ENCODE data around the gene NARS2.

NARS2 gene

GRCh38 chr11:78420255-78420764, 154.4 kb downstream of the NARS2 start:
- Histone ChIP-seq H3K36me3 (ENCODE audit: control insufficient read depth, insufficient read depth, low read length) (no peaks in the 10 kb centered on the region), H3K4me3 (ENCODE audit: insufficient read depth, low read depth, low read length) (no peak overlapping the region), H3K27ac (ENCODE audit: insufficient read depth, low read depth, low read length, poor library complexity, severe bottlenecking) (no peak overlapping the region), H3K4me1 (ENCODE audit: control insufficient read depth, insufficient read depth, low read length) (peaks cover 3% of the 10 kb centered on the region), H3K9me3 (ENCODE audit: control insufficient read depth, low read length) (no peaks in the 10 kb centered on the region), H3K27me3 (ENCODE audit: control insufficient read depth, insufficient read depth, low read length, poor library complexity, severe bottlenecking) (peaks cover 13% of the 10 kb centered on the region)
- WGBS, 2 experiments, result 45 to 53% methylated on average over 8 to 9 of the region's 9 CpGs

GRCh38 chr11:78419327-78419726, 155.3 kb downstream of the NARS2 start:
- H3K4me3 ChIP-seq (ENCODE audit: insufficient read depth, low read depth, low read length), result no peak overlapping the region
- H3K27me3 ChIP-seq (ENCODE audit: control insufficient read depth, insufficient read depth, low read length, poor library complexity, severe bottlenecking), result peaks cover 13% of the 10 kb centered on the region
- H3K9me3 ChIP-seq (ENCODE audit: control insufficient read depth, low read length), result no peaks in the 10 kb centered on the region
- no peak overlapping the region for H3K27ac ChIP-seq (ENCODE audit: insufficient read depth, low read depth, low read length, poor library complexity, severe bottlenecking)
- WGBS, 2 experiments, result 91% methylated on average over 5 of the region's 5 CpGs
- H3K4me1 ChIP-seq (ENCODE audit: control insufficient read depth, insufficient read depth, low read length), result peaks cover 3% of the 10 kb centered on the region
- H3K36me3 ChIP-seq (ENCODE audit: control insufficient read depth, insufficient read depth, low read length), result no peaks in the 10 kb centered on the region

GRCh38 chr11:78418584-78419211, 156.0 kb downstream of the NARS2 start:
- Histone ChIP-seq H3K27me3 (ENCODE audit: control insufficient read depth, insufficient read depth, low read length, poor library complexity, severe bottlenecking) (peaks cover 13% of the 10 kb centered on the region), H3K9me3 (ENCODE audit: control insufficient read depth, low read length) (no peaks in the 10 kb centered on the region), H3K36me3 (ENCODE audit: control insufficient read depth, insufficient read depth, low read length) (no peaks in the 10 kb centered on the region), H3K4me3 (ENCODE audit: insufficient read depth, low read depth, low read length) (peak overlapping the region; percentile 58), H3K4me1 (ENCODE audit: control insufficient read depth, insufficient read depth, low read length) (peaks cover 3% of the 10 kb centered on the region), H3K27ac (ENCODE audit: insufficient read depth, low read depth, low read length, poor library complexity, severe bottlenecking) (no peak overlapping the region)
- 53 to 57% methylated on average over 11 of the region's 11 CpGs for WGBS, 2 experiments

- H3K4me1 ChIP-seq (ENCODE audit: control insufficient read depth, insufficient read depth, low read length), result peaks cover 3% of the 10 kb centered on the region
- H3K36me3 ChIP-seq (ENCODE audit: control insufficient read depth, insufficient read depth, low read length), result no peaks in the 10 kb centered on the region
- WGBS, 2 experiments, result 1% methylated on average over 68 of the region's 68 CpGs
- H3K27ac ChIP-seq (ENCODE audit: insufficient read depth, low read depth, low read length, poor library complexity, severe bottlenecking), result peak overlapping the region; percentile 30
- no peaks in the 10 kb centered on the region for H3K9me3 ChIP-seq (ENCODE audit: control insufficient read depth, low read length)
- H3K4me3 ChIP-seq (ENCODE audit: insufficient read depth, low read depth, low read length), result peak overlapping the region; percentile 58
- H3K27me3 ChIP-seq (ENCODE audit: control insufficient read depth, insufficient read depth, low read length, poor library complexity, severe bottlenecking), result peaks cover 13% of the 10 kb centered on the region
Observed at GRCh38 chr11:78417888-78418583, 156.6 kb downstream of the NARS2 start.

GRCh38 chr11:78417175-78417887, 157.3 kb downstream of the NARS2 start, which contains the start of gene GAB2:
Gene GAB2, minus strand, starts transcription at chr11:78417820. Its CDS starts 100 bp downstream, at chr11:78417720.
- H3K9me3 ChIP-seq (ENCODE audit: control insufficient read depth, low read length), result no peaks in the 10 kb centered on the region
- WGBS, 2 experiments, result 0% methylated on average over 92 to 93 of the region's 93 CpGs
- peaks cover 13% of the 10 kb centered on the region for H3K27me3 ChIP-seq (ENCODE audit: control insufficient read depth, insufficient read depth, low read length, poor library complexity, severe bottlenecking)

GRCh38 chr11:78416285-78417174, 158.1 kb downstream of the NARS2 start:
- WGBS, 2 experiments, result 2 to 3% methylated on average over 38 of the region's 38 CpGs
- H3K27me3 ChIP-seq (ENCODE audit: control insufficient read depth, insufficient read depth, low read length, poor library complexity, severe bottlenecking), result peaks cover 13% of the 10 kb centered on the region
- no peaks in the 10 kb centered on the region for H3K36me3 ChIP-seq (ENCODE audit: control insufficient read depth, insufficient read depth, low read length)
- H3K4me1 ChIP-seq (ENCODE audit: control insufficient read depth, insufficient read depth, low read length), result peaks cover 3% of the 10 kb centered on the region
- H3K27ac ChIP-seq (ENCODE audit: insufficient read depth, low read depth, low read length, poor library complexity, severe bottlenecking), result peak overlapping the region; percentile 91
- peak overlapping the region; percentile 84 for H3K4me3 ChIP-seq (ENCODE audit: insufficient read depth, low read depth, low read length)
- no peaks in the 10 kb centered on the region for H3K9me3 ChIP-seq (ENCODE audit: control insufficient read depth, low read length)

More at GRCh38 chr11:78417175-78417887, 157.3 kb downstream of the NARS2 start, which contains the start of gene GAB2:
- H3K36me3 ChIP-seq (ENCODE audit: control insufficient read depth, insufficient read depth, low read length), result no peaks in the 10 kb centered on the region
- peaks cover 3% of the 10 kb centered on the region for H3K4me1 ChIP-seq (ENCODE audit: control insufficient read depth, insufficient read depth, low read length)
- H3K27ac ChIP-seq (ENCODE audit: insufficient read depth, low read depth, low read length, poor library complexity, severe bottlenecking), result peak within 1 kb of the TSS; percentile 91
- H3K4me3 ChIP-seq (ENCODE audit: insufficient read depth, low read depth, low read length), result peak within 1 kb of the TSS; percentile 84

GRCh38 chr11:78415338-78415737, 159.3 kb downstream of the NARS2 start:
- Histone ChIP-seq H3K27ac (ENCODE audit: insufficient read depth, low read depth, low read length, poor library complexity, severe bottlenecking) (no peak overlapping the region), H3K9me3 (ENCODE audit: control insufficient read depth, low read length) (no peaks in the 10 kb centered on the region), H3K4me1 (ENCODE audit: control insufficient read depth, insufficient read depth, low read length) (peaks cover 3% of the 10 kb centered on the region), H3K4me3 (ENCODE audit: insufficient read depth, low read depth, low read length) (no peak overlapping the region), H3K27me3 (ENCODE audit: control insufficient read depth, insufficient read depth, low read length, poor library complexity, severe bottlenecking) (peaks cover 13% of the 10 kb centered on the region), H3K36me3 (ENCODE audit: control insufficient read depth, insufficient read depth, low read length) (peaks cover 4% of the 10 kb centered on the region)
- 90 to 96% methylated on average over 4 of the region's 4 CpGs for WGBS, 2 experiments

- Histone ChIP-seq H3K4me1 (ENCODE audit: control insufficient read depth, insufficient read depth, low read length) (peaks cover 3% of the 10 kb centered on the region), H3K27ac (ENCODE audit: insufficient read depth, low read depth, low read length, poor library complexity, severe bottlenecking) (no peak overlapping the region), H3K9me3 (ENCODE audit: control insufficient read depth, low read length) (no peaks in the 10 kb centered on the region), H3K4me3 (ENCODE audit: insufficient read depth, low read depth, low read length) (no peak overlapping the region), H3K36me3 (ENCODE audit: control insufficient read depth, insufficient read depth, low read length) (peaks cover 4% of the 10 kb centered on the region), H3K27me3 (ENCODE audit: control insufficient read depth, insufficient read depth, low read length, poor library complexity, severe bottlenecking) (peaks cover 11% of the 10 kb centered on the region)
- 91 to 95% methylated on average over 14 of the region's 14 CpGs for WGBS, 2 experiments
Observed at GRCh38 chr11:78414321-78415051, 160.2 kb downstream of the NARS2 start.

- H3K9me3 ChIP-seq (ENCODE audit: control insufficient read depth, low read length), result peaks cover 4% of the 10 kb centered on the region
- 92 to 94% methylated on average over 2 to 3 of the region's 3 CpGs for WGBS, 2 experiments
- no peaks in the 10 kb centered on the region for H3K27me3 ChIP-seq (ENCODE audit: control insufficient read depth, insufficient read depth, low read length, poor library complexity, severe bottlenecking)
- H3K27ac ChIP-seq (ENCODE audit: insufficient read depth, low read depth, low read length, poor library complexity, severe bottlenecking), result no peak overlapping the region
- no peak overlapping the region for H3K4me3 ChIP-seq (ENCODE audit: insufficient read depth, low read depth, low read length)
- H3K36me3 ChIP-seq (ENCODE audit: control insufficient read depth, insufficient read depth, low read length), result peaks cover 4% of the 10 kb centered on the region
- H3K4me1 ChIP-seq (ENCODE audit: control insufficient read depth, insufficient read depth, low read length), result no peaks in the 10 kb centered on the region
Observed at GRCh38 chr11:78408619-78409018, 166.0 kb downstream of the NARS2 start.

Measured in ectodermal cell (in vitro differentiated cells).